ENCODE measurements around the gene LAPTM5. TPM values are rescaled to one million over a fixed set of nuclear protein-coding genes. Genes with fewer than 3 reads are reported as not detected.
A peak's percentile ranks its signal among the peaks of the same experiment; 100 is the strongest.

Gene LAPTM5
- total and polyA plus RNA-seq, 4 donors: 58.7 to 653 (median 271) TPM

- Histone ChIP-seq H3K9me3 (ENCODE audit: control insufficient read depth in 4 of 4, insufficient read depth in 3 of 4, low read length in 3 of 4) (no peaks in the 10 kb centered on the region), H3K4me1 (ENCODE audit: control insufficient read depth in 5 of 5, insufficient read depth in 5 of 5, low read length in 5 of 5) (peaks cover 0 to 8% (median 0%) of the 10 kb centered on the region in 5 donors), H3K27ac (ENCODE audit: low read depth in 1 of 2, low read length in 1 of 2) (peak overlapping the region in 1 of 2 donors; percentile 44), H3K9ac (ENCODE audit: insufficient read depth in 1 of 2, low read length in 2 of 2) (no peak overlapping the region), H3K27me3 (ENCODE audit: control insufficient read depth in 3 of 3, insufficient read depth in 3 of 3, low read length in 2 of 3) (no peaks in the 10 kb centered on the region), H3K36me3 (ENCODE audit: control insufficient read depth in 4 of 4, insufficient read depth in 4 of 4, low read length in 4 of 4) (peaks cover 0 to 15% (median 0%) of the 10 kb centered on the region in 4 donors), H3K4me3 (no peak overlapping the region)
- DNase-seq (no peak), ATAC-seq (ENCODE audit: insufficient read depth, low FRiP score) (no peak)
- no peak for TF ChIP-seq CTCF (IDR thresholded peaks at IDR 0.05; ENCODE audit: control extremely low read depth, extremely low read depth)
- WGBS, 2 donors: 70 to 77% methylated on average over 7 of the region's 7 CpGs
Observed at GRCh38 chr1:30744060-30744756, 13.4 kb downstream of the LAPTM5 start.

- peak in 1 of 3 donors; percentile 41 for DNase-seq
- Histone ChIP-seq H3K27ac (ENCODE audit: low read depth in 1 of 2, low read length in 1 of 2) (peak overlapping the region in 1 of 2 donors; percentile 44), H3K4me3 (no peak overlapping the region), H3K36me3 (ENCODE audit: control insufficient read depth in 4 of 4, insufficient read depth in 4 of 4, low read length in 4 of 4) (peaks cover 0 to 20% (median 0%) of the 10 kb centered on the region in 4 donors), H3K9ac (ENCODE audit: insufficient read depth in 1 of 2, low read length in 2 of 2) (no peak overlapping the region), H3K27me3 (ENCODE audit: control insufficient read depth in 3 of 3, insufficient read depth in 3 of 3, low read length in 2 of 3) (no peaks in the 10 kb centered on the region), H3K9me3 (ENCODE audit: control insufficient read depth in 4 of 4, insufficient read depth in 3 of 4, low read length in 3 of 4) (peaks cover 0 to 2% (median 0%) of the 10 kb centered on the region in 4 donors), H3K4me1 (ENCODE audit: control insufficient read depth in 5 of 5, insufficient read depth in 5 of 5, low read length in 5 of 5) (peaks cover 0 to 8% (median 0%) of the 10 kb centered on the region in 5 donors)
- 21 to 37% methylated on average over 4 of the region's 4 CpGs for WGBS, 2 donors
- TF ChIP-seq CTCF (IDR thresholded peaks at IDR 0.05; ENCODE audit: control extremely low read depth, extremely low read depth): no peak
- ATAC-seq (ENCODE audit: insufficient read depth, low FRiP score): no peak
Observed at GRCh38 chr1:30743584-30744059, 14.0 kb downstream of the LAPTM5 start.

GRCh38 chr1:30742963-30743559 is 14.5 kb downstream of the LAPTM5 start:
- H3K27me3 ChIP-seq (ENCODE audit: control insufficient read depth in 3 of 3, insufficient read depth in 3 of 3, low read length in 2 of 3): no peaks in the 10 kb centered on the region
- H3K27ac ChIP-seq (ENCODE audit: low read depth in 1 of 2, low read length in 1 of 2): no peak overlapping the region
- H3K36me3 ChIP-seq (ENCODE audit: control insufficient read depth in 4 of 4, insufficient read depth in 4 of 4, low read length in 4 of 4): peaks cover 0 to 22% (median 0%) of the 10 kb centered on the region in 4 donors
- TF ChIP-seq CTCF (IDR thresholded peaks at IDR 0.05; ENCODE audit: control extremely low read depth, extremely low read depth): no peak
- peaks cover 0 to 8% (median 0%) of the 10 kb centered on the region in 5 donors for H3K4me1 ChIP-seq (ENCODE audit: control insufficient read depth in 5 of 5, insufficient read depth in 5 of 5, low read length in 5 of 5)
- H3K9ac ChIP-seq (ENCODE audit: insufficient read depth in 1 of 2, low read length in 2 of 2): no peak overlapping the region
- no peak for DNase-seq
- WGBS, 2 donors: 91 to 93% methylated on average over 3 of the region's 3 CpGs
- peaks cover 0 to 2% (median 0%) of the 10 kb centered on the region in 4 donors for H3K9me3 ChIP-seq (ENCODE audit: control insufficient read depth in 4 of 4, insufficient read depth in 3 of 4, low read length in 3 of 4)
- H3K4me3 ChIP-seq: no peak overlapping the region
- ATAC-seq (ENCODE audit: insufficient read depth, low FRiP score): no peak

Measured in lung (tissue), 12 donors.